ENCODE data around the gene DTNB.

The DTNB gene

DNA sequence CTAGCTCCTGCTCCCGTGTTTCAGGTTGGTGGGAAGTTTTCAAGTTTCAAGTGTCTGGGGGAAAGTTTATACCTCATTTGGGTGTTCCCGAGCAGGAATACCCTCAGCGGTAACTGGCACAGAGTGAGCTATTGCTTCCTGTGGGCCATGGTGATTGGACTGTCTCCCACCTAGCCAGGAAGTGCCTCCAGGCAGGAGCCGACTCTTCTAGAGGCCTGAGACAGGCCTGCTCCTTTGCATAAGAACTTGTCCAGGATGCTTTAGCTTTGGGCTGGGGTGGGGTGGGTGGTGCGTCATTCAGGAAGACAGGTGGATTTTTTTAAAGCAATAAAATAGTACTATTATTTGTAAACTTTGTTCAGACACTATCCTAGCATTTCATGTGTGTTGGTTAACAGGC, 308.1 kb downstream of the DTNB start:
- Histone ChIP-seq H3K27me3 (ENCODE audit: insufficient read depth, poor library complexity, severe bottlenecking) (no peaks in the 10 kb centered on the region), H3K27ac (replicated peaks) (no peak overlapping the region), H3K4me3 (replicated peaks; ENCODE audit: insufficient read depth, low read length) (no peak overlapping the region)
- TF ChIP-seq, protein P1, sequence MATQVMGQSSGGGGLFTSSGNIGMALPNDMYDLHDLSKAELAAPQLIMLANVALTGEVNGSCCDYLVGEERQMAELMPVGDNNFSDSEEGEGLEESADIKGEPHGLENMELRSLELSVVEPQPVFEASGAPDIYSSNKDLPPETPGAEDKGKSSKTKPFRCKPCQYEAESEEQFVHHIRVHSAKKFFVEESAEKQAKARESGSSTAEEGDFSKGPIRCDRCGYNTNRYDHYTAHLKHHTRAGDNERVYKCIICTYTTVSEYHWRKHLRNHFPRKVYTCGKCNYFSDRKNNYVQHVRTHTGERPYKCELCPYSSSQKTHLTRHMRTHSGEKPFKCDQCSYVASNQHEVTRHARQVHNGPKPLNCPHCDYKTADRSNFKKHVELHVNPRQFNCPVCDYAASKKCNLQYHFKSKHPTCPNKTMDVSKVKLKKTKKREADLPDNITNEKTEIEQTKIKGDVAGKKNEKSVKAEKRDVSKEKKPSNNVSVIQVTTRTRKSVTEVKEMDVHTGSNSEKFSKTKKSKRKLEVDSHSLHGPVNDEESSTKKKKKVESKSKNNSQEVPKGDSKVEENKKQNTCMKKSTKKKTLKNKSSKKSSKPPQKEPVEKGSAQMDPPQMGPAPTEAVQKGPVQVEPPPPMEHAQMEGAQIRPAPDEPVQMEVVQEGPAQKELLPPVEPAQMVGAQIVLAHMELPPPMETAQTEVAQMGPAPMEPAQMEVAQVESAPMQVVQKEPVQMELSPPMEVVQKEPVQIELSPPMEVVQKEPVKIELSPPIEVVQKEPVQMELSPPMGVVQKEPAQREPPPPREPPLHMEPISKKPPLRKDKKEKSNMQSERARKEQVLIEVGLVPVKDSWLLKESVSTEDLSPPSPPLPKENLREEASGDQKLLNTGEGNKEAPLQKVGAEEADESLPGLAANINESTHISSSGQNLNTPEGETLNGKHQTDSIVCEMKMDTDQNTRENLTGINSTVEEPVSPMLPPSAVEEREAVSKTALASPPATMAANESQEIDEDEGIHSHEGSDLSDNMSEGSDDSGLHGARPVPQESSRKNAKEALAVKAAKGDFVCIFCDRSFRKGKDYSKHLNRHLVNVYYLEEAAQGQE (IDR thresholded peaks at IDR 0.05; ENCODE audit: insufficient replicate concordance, low read depth), result no peak
- TF ChIP-seq SPI1 (IDR thresholded peaks at IDR 0.05; ENCODE audit: borderline replicate concordance, low read depth), result no peak
- TF ChIP-seq, protein P2, sequence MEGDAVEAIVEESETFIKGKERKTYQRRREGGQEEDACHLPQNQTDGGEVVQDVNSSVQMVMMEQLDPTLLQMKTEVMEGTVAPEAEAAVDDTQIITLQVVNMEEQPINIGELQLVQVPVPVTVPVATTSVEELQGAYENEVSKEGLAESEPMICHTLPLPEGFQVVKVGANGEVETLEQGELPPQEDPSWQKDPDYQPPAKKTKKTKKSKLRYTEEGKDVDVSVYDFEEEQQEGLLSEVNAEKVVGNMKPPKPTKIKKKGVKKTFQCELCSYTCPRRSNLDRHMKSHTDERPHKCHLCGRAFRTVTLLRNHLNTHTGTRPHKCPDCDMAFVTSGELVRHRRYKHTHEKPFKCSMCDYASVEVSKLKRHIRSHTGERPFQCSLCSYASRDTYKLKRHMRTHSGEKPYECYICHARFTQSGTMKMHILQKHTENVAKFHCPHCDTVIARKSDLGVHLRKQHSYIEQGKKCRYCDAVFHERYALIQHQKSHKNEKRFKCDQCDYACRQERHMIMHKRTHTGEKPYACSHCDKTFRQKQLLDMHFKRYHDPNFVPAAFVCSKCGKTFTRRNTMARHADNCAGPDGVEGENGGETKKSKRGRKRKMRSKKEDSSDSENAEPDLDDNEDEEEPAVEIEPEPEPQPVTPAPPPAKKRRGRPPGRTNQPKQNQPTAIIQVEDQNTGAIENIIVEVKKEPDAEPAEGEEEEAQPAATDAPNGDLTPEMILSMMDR (IDR thresholded peaks at IDR 0.05; ENCODE audit: insufficient read depth, low read length), result no peak
- TF ChIP-seq GABPA (IDR thresholded peaks at IDR 0.05; ENCODE audit: low read depth), result no peak
- TF ChIP-seq POLR2AphosphoS5 (IDR thresholded peaks at IDR 0.05; ENCODE audit: low read depth), result no peak
- DNase-seq (ENCODE audit: low read depth in 1 of 2, low spot score in 1 of 2), result no peak

DNA sequence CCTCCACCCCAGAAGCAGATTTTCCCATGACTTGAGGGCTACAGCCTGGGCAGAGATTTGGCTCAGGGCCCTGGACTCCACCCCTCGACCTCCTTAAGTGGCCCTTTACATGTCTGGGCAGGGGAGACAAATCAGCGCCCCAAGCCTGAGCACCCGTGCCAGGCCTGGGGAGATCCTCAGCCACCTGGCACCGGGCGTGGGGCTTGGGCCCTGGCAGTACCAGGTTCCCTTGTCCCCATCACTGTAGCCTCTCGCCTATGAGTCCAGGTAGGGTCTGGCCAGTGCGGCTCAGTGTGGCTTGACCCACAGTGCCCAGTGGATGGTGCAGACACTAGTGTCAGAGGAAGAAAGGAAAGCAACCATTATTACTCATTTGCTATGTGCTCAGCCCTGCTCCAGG, 309.6 kb downstream of the DTNB start:
- Histone ChIP-seq H3K4me3 (replicated peaks; ENCODE audit: insufficient read depth, low read length) (no peak overlapping the region), H3K27ac (replicated peaks) (no peak overlapping the region), H3K27me3 (ENCODE audit: insufficient read depth, poor library complexity, severe bottlenecking) (no peaks in the 10 kb centered on the region)
- TF ChIP-seq SPI1 (IDR thresholded peaks at IDR 0.05; ENCODE audit: borderline replicate concordance, low read depth) (no peak), POLR2AphosphoS5 (IDR thresholded peaks at IDR 0.05; ENCODE audit: low read depth) (no peak), GABPA (IDR thresholded peaks at IDR 0.05; ENCODE audit: low read depth) (no peak)
- TF ChIP-seq, protein P1 (IDR thresholded peaks at IDR 0.05; ENCODE audit: insufficient replicate concordance, low read depth), result no peak
- TF ChIP-seq, protein P2 (IDR thresholded peaks at IDR 0.05; ENCODE audit: insufficient read depth, low read length), result no peak
- no peak for DNase-seq (ENCODE audit: low read depth in 1 of 2, low spot score in 1 of 2)

GRCh38 chr2:25362434-25363145, 310.8 kb downstream of the DTNB start:
- DNase-seq (ENCODE audit: low read depth in 1 of 2, low spot score in 1 of 2), result peak; percentile 38 to 80
- Histone ChIP-seq H3K27me3 (ENCODE audit: insufficient read depth, poor library complexity, severe bottlenecking) (no peaks in the 10 kb centered on the region), H3K27ac (replicated peaks) (peak overlapping the region; percentile 25), H3K4me3 (replicated peaks; ENCODE audit: insufficient read depth, low read length) (peak overlapping the region; percentile 46)
- no peak; the same call in 1 of the 2 replicates for TF ChIP-seq POLR2AphosphoS5 (IDR thresholded peaks at IDR 0.05; ENCODE audit: low read depth)
- TF ChIP-seq GABPA (IDR thresholded peaks at IDR 0.05; ENCODE audit: low read depth), result no peak
- peak; percentile 98 for TF ChIP-seq SPI1 (IDR thresholded peaks at IDR 0.05; ENCODE audit: borderline replicate concordance, low read depth)
- TF ChIP-seq, protein P1 (IDR thresholded peaks at IDR 0.05; ENCODE audit: insufficient replicate concordance, low read depth), result peak; percentile 40
- TF ChIP-seq, protein P2 (IDR thresholded peaks at IDR 0.05; ENCODE audit: insufficient read depth, low read length), result no peak
